NCI-H510A (cell line): Measurements from ENCODE around the gene SLC25A31.

Experiments
- DNase-seq: peaks from one replicate; lab custom pipeline; 2025; lab: John Stamatoyannopoulos, UW

The SLC25A31 gene

GRCh38 chr4:127777487-127777886 is 47.3 kb downstream of the SLC25A31 start:
- DNase-seq, result no peak

- DNase-seq, result no peak
Measured at GRCh38 chr4:127778102-127778501, 47.9 kb downstream of the SLC25A31 start.

DNA sequence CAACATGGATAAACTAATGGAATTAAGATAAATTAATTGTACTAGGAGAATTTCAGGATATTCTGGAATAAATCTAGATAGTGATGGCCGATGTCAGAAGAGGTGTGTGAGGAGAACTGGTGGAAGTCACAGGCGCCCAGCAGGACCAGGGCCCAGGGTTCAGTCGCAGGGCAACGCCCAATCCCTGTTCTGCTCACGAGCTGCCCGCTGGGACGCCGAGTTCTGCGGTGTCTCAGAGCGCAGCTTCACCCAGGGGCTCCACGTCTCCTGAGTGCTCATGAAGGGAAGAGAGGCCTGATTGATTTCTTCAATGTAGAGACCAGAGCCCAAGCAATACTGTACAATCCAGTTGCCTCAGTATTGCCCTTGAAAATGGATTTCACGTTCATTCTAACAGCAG is 50.4 kb downstream of the SLC25A31 start:
- no peak for DNase-seq

GRCh38 chr4:127781300-127782024 is 51.3 kb downstream of the SLC25A31 start:
- DNase-seq, result no peak

DNA sequence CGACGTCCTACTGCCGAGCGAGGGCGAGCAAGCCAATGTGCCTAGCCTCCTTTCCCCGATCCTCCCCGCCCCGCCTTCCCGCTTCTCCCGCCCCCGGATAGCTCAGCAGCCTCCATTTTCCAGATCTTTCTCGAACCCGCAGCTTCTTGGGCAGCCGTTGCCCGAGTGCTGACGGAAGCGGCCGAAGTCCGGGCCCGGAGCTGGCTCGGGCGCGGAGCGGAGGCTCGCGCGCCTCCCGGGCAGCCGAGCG is 51.8 kb downstream of the SLC25A31 start:
- DNase-seq, result peak; percentile 69

- no peak for DNase-seq
Measured at GRCh38 chr4:127782275-127783025, 52.2 kb downstream of the SLC25A31 start, which contains the start of gene HSPA4L. Gene HSPA4L, plus strand, starts transcription at chr4:127782322. Its CDS starts 229 bp downstream, at chr4:127782551.

GRCh38 chr4:127783026-127783769 is 53.0 kb downstream of the SLC25A31 start:
- DNase-seq, result no peak

- no peak for DNase-seq
Measured at GRCh38 chr4:127783955-127784770, 54.0 kb downstream of the SLC25A31 start.

DNA sequence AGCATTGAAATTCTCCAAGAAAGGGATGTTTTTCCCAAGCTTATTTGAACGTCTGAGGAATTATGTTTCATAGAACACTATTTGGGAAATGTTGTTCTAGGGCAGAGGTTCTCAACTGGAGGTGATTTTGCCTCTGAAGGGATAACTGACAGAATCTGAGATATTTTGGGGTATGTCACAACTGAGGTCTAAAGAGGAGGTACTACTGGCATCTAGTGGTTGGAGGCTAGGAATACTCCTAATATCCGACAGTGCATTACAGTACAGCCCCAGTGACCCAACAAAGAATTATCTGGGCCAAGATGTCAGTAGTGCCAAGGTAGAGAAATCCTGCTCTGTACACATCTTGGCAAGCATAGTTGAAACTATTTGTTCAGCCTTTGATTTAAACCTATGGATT is 58.3 kb downstream of the SLC25A31 start:
- DNase-seq, result no peak

DNA sequence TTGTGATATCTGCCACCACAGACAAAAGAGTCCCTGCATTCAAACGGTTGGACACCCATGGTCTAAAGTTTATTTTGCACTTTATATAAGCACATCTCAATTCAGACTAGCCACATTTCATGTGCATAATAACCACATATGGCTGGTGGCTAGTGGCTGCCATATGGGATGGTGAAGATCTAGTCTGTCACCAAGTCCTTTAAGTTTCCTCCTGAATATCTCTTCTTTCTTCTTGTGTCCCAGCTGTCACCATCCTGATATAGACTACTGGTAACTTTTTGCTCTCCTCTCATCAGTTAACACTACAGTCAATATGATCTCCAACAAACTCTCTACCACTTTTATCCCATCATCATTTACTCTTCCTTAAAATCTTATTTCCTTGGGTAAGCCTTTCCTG is 61.2 kb downstream of the SLC25A31 start:
- DNase-seq, result no peak

DNA sequence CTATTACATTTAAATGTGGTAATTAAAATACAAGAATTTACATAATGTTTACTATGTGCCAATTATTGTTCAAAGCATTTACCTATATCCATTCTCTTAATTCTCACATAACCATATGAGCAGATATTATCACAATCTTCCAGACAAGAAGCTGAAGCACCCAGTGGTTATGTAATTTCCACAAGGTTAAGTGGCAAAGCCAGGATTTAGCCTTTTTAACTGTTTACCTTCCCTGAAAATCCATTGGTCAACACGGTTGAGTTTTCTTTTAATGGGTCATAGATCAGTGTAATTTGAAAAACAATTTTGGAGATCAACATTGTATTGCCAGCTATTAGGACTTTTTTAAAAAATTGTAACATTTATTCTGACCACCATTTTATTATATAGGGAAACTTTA is 63.3 kb downstream of the SLC25A31 start:
- no peak for DNase-seq

- no peak for DNase-seq
Measured at GRCh38 chr4:127799711-127800110, 69.5 kb downstream of the SLC25A31 start.

GRCh38 chr4:127809173-127809800 is 79.1 kb downstream of the SLC25A31 start:
- DNase-seq, result no peak

GRCh38 chr4:127810551-127810950 is 80.4 kb downstream of the SLC25A31 start:
- DNase-seq, result no peak

DNA sequence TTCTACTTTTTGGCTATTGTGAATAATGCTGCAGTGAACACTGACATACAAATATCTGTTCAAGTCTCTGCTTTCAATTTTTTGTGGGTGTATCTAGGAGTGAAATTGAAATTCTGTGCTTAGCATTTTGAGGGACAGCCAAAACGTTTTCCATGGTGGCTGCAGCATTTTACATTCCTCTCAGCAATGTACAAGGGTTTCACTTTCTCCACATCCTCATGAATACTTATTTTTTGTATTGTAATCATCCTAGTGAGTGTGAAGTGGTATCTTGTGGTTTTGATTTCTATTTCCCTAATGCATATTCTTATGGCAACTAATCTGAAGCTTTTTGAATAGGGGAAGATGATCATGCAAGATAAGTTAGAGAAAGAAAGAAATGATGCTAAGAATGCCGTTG is 92.2 kb downstream of the SLC25A31 start:
- DNase-seq, result no peak
